Transverse colon (tissue), 4 donors: ENCODE results near the gene TREML2.

Source experiments
- CTCF ChIP-seq, 5 experiments: fragments of 200-600 bp in 3 of 5; fragments of 450-650 bp in 2 of 5; sonication (generic) in 3 of 5; IDR thresholded peaks; 1 replicate in 2 of 5; 2 replicates in 3 of 5; pipeline ENCODE4 v1.5.1; 2016 to 2017; ENCODE audit warnings: antibody characterized with exemption in 5 of 5, inconsistent platforms in 3 of 5, mild to moderate bottlenecking in 2 of 5, moderate library complexity in 1 of 5
- EP300 ChIP-seq: sonication (generic); formaldehyde crosslinking; IDR thresholded peaks from one replicate; pipeline ENCODE4 v1.6.1; 2017; ENCODE audit warnings: antibody characterized with exemption, low read depth
- POLR2A ChIP-seq: fragments of 450-650 bp; IDR thresholded peaks from one replicate; pipeline ENCODE4 v1.6.1; 2016; ENCODE audit warnings: antibody characterized with exemption, mild to moderate bottlenecking, moderate library complexity
- POLR2AphosphoS5 ChIP-seq, 3 donors: sonication (generic); formaldehyde crosslinking; IDR thresholded peaks; one replicate each; pipeline ENCODE4 v1.6.1; 2016; ENCODE audit warnings: antibody characterized with exemption in 3 of 3

- TF ChIP-seq CTCF (IDR thresholded peaks at IDR 0.05) (no peak), POLR2AphosphoS5 (IDR thresholded peaks at IDR 0.05) (no peak), POLR2A (no peak), EP300 (no peak)
Observed at GRCh38 chr6:41167173-41167963, 33.6 kb downstream of the TREML2 start.
